ENCODE data around the gene DIP2C. TPM values are rescaled to one million over a fixed set of nuclear protein-coding genes. Genes with fewer than 3 reads are reported as not detected.

The DIP2C gene
- polyA plus RNA-seq, 3 donors = 0.11 TPM; not detected in 2

GRCh38 chr10:391305-391704 lies 298.2 kb downstream of the DIP2C start:
- WGBS (ENCODE audit: insufficient coverage) = 93% methylated on average over 7 of the region's 9 CpGs
- Histone ChIP-seq H3K27ac (ENCODE audit: low read depth in 1 of 2, low read length in 2 of 2) (no peak overlapping the region), H3K9ac (ENCODE audit: insufficient read depth, low read length, poor library complexity, severe bottlenecking) (no peak overlapping the region), H3K79me2 (ENCODE audit: insufficient read depth, low read length) (no peaks in the 10 kb centered on the region), H4K20me1 (ENCODE audit: insufficient read depth, low read length) (no peaks in the 10 kb centered on the region), H3K4me3 (replicated peaks in 1 of 3; ENCODE audit: low read depth in 2 of 3, low read length in 3 of 3) (no peak overlapping the region), H3K36me3 (replicated peaks in 1 of 2; ENCODE audit: control insufficient read depth in 1 of 2, insufficient read depth in 2 of 2, low read length in 2 of 2) (no peaks in the 10 kb centered on the region), H3K27me3 (ENCODE audit: control insufficient read depth in 2 of 2, insufficient read depth in 2 of 2, low read length in 2 of 2) (no peaks in the 10 kb centered on the region), H3K4me2 (replicated peaks; ENCODE audit: extremely low read depth, low read length, poor library complexity, severe bottlenecking) (no peak overlapping the region), H3K4me1 (ENCODE audit: control insufficient read depth in 1 of 2, insufficient read depth in 2 of 2, low read length in 2 of 2) (peaks cover 31 to 32% of the 10 kb centered on the region in 2 donors), H2AFZ (ENCODE audit: insufficient read depth, low read depth, low read length, poor library complexity, severe bottlenecking) (no peak overlapping the region), H3K9me3 (replicated peaks in 1 of 2; ENCODE audit: control insufficient read depth in 1 of 2, insufficient read depth in 1 of 2, low read length in 2 of 2) (no peaks in the 10 kb centered on the region)
- DNase-seq = no peak
- H3K9me3 Mint-ChIP-seq = peaks cover 0 to 7% (median 2%) of the 10 kb centered on the region in 7 donors
- peaks cover 36% of the 10 kb centered on the region for H3K4me1 Mint-ChIP-seq
- no peaks in the 10 kb centered on the region for H3K36me3 Mint-ChIP-seq
- no peak for TF ChIP-seq CTCF (IDR thresholded peaks at IDR 0.05)
- H3K4me3 Mint-ChIP-seq = no peak overlapping the region
- intact Hi-C loops (cut with micrococcal nuclease) = no loop called here
- no peak overlapping the region for H3K27ac Mint-ChIP-seq
- peaks cover 4 to 8% (median 4%) of the 10 kb centered on the region in 3 donors for H3K27me3 Mint-ChIP-seq (ENCODE audit: low read depth in 3 of 3)

- no peak for DNase-seq
- Mint-ChIP-seq H3K4me1 (peaks cover 36% of the 10 kb centered on the region), H3K9me3 (peaks cover 0 to 7% (median 2%) of the 10 kb centered on the region in 7 donors), H3K27me3 (ENCODE audit: low read depth in 3 of 3) (peaks cover 0 to 5% (median 4%) of the 10 kb centered on the region in 3 donors), H3K27ac (no peak overlapping the region), H3K36me3 (no peaks in the 10 kb centered on the region), H3K4me3 (no peak overlapping the region)
- WGBS (ENCODE audit: insufficient coverage) = 95% methylated on average over 31 of the region's 32 CpGs
- Histone ChIP-seq H4K20me1 (ENCODE audit: insufficient read depth, low read length) (no peaks in the 10 kb centered on the region), H3K4me3 (replicated peaks in 1 of 3; ENCODE audit: low read depth in 2 of 3, low read length in 3 of 3) (no peak overlapping the region), H2AFZ (ENCODE audit: insufficient read depth, low read depth, low read length, poor library complexity, severe bottlenecking) (no peak overlapping the region), H3K36me3 (replicated peaks in 1 of 2; ENCODE audit: control insufficient read depth in 1 of 2, insufficient read depth in 2 of 2, low read length in 2 of 2) (no peaks in the 10 kb centered on the region), H3K79me2 (ENCODE audit: insufficient read depth, low read length) (no peaks in the 10 kb centered on the region), H3K9ac (ENCODE audit: insufficient read depth, low read length, poor library complexity, severe bottlenecking) (no peak overlapping the region), H3K4me2 (replicated peaks; ENCODE audit: extremely low read depth, low read length, poor library complexity, severe bottlenecking) (no peak overlapping the region), H3K27ac (ENCODE audit: low read depth in 1 of 2, low read length in 2 of 2) (no peak overlapping the region), H3K4me1 (ENCODE audit: control insufficient read depth in 1 of 2, insufficient read depth in 2 of 2, low read length in 2 of 2) (peaks cover 31 to 32% of the 10 kb centered on the region in 2 donors), H3K27me3 (ENCODE audit: control insufficient read depth in 2 of 2, insufficient read depth in 2 of 2, low read length in 2 of 2) (no peaks in the 10 kb centered on the region), H3K9me3 (replicated peaks in 1 of 2; ENCODE audit: control insufficient read depth in 1 of 2, insufficient read depth in 1 of 2, low read length in 2 of 2) (no peaks in the 10 kb centered on the region)
- intact Hi-C loops (cut with micrococcal nuclease) = no loop called here
- no peak for TF ChIP-seq CTCF (IDR thresholded peaks at IDR 0.05)
Observed at GRCh38 chr10:390449-391100, 298.9 kb downstream of the DIP2C start.

Measured in CD14-positive monocyte (primary cell).